A549 treated with Mapracorat at 1 μM for 4 hours (cell line): ENCODE results near the gene TFB2M. TPM values are rescaled to one million over a fixed set of nuclear protein-coding genes. Genes with fewer than 3 reads are reported as not detected.

Experiments
- total RNA-seq: library from RNA; stranded (reverse); fragments of 200-300 nt; extraction: Qiagen RNA extraction; gene quantifications from 5 replicates; pipeline ENCODE4 v1.2.3, GENCODE V29; 2022

TFB2M gene
- 33.4 to 36.7 TPM (median 35.3 TPM) in 5 replicates for total RNA-seq

GRCh38 chr1:246566128-246566812, at the start of gene TFB2M, which contains the start of gene CNST:
Gene TFB2M, minus strand, starts transcription at chr1:246566261. Its CDS starts 123 bp downstream, at chr1:246566138.
Gene CNST, plus strand, starts transcription at chr1:246566456. Its CDS starts 25,107 bp downstream, at chr1:246591563.

GRCh38 chr1:246506674-246507481, 59.2 kb downstream of the TFB2M start, which contains the start of gene SMYD3:
Gene SMYD3, minus strand, starts transcription at chr1:246507279.

Other genes starting within 250 kb of the TFB2M start
- gene SMYD3, start 59.0 kb downstream of the TFB2M start, total RNA-seq = 12.8 to 15.5 TPM (median 14.7 TPM) in 5 replicates
- 6.4 to 10.0 TPM (median 7.6 TPM) in 5 replicates for gene CNST, start 195 bp upstream of the TFB2M start, total RNA-seq
- 43.4 to 48.4 TPM (median 47.3 TPM) in 5 replicates for gene SCCPDH, start 158.1 kb upstream of the TFB2M start, total RNA-seq